Osteoblast (primary cell): ENCODE results near the gene HOXD12. TPM values are rescaled to one million over a fixed set of nuclear protein-coding genes. Genes with fewer than 3 reads are reported as not detected.

Source experiments
- DNase-seq: peaks from one replicate; pipeline ENCODE4 v3.0.0; 2011; ENCODE audit warnings: low spot score, mixed read lengths; ENCODE audit not compliant: insufficient read length; ENCODE audit errors: missing footprints
- H2AFZ ChIP-seq: 2 replicates; pipeline ENCODE4 v1.6.0; 2011; ENCODE audit warnings: mild to moderate bottlenecking, low read length
- H3K27ac ChIP-seq: 2 replicates; pipeline ENCODE4 v1.5.1; 2011; ENCODE audit warnings: mild to moderate bottlenecking, low read depth, low read length, moderate library complexity
- H3K27me3 ChIP-seq: 2 replicates; pipeline ENCODE4 v1.6.0; 2012; ENCODE audit warnings: mild to moderate bottlenecking, control low read depth, inconsistent platforms, low read length, moderate library complexity; ENCODE audit not compliant: insufficient read depth
- H3K36me3 ChIP-seq: 2 replicates; pipeline ENCODE4 v1.5.1; 2011; ENCODE audit warnings: mild to moderate bottlenecking, low read length, control low read depth, moderate library complexity; ENCODE audit not compliant: insufficient read depth
- H3K4me1 ChIP-seq: 2 replicates; pipeline ENCODE4 v1.5.1; 2011; ENCODE audit warnings: mild to moderate bottlenecking, low read length, control low read depth, moderate library complexity; ENCODE audit not compliant: insufficient read depth
- H3K4me2 ChIP-seq: 2 replicates; pipeline ENCODE4 v1.6.0; 2011; ENCODE audit warnings: mild to moderate bottlenecking, low read length; ENCODE audit not compliant: insufficient read depth
- H3K4me3 ChIP-seq: fragments of 200-600 bp; sonication (generic); 3 replicates; pipeline ENCODE4 v1.5.1; 2012; ENCODE audit warnings: mild to moderate bottlenecking, low read length, inconsistent platforms; ENCODE audit not compliant: insufficient read depth
- H3K79me2 ChIP-seq: 2 replicates; pipeline ENCODE4 v1.6.0; 2012; ENCODE audit warnings: mild to moderate bottlenecking, low read length, control low read depth, inconsistent platforms; ENCODE audit not compliant: insufficient read depth
- H3K9me3 ChIP-seq: 2 replicates; pipeline ENCODE4 v1.5.1; 2011; ENCODE audit warnings: low read depth, low read length, control low read depth
- H4K20me1 ChIP-seq: 2 replicates; pipeline ENCODE4 v1.6.0; 2012; ENCODE audit warnings: mild to moderate bottlenecking, low read length, control low read depth; ENCODE audit not compliant: insufficient read depth
- CTCF ChIP-seq: IDR thresholded peaks from 2 replicates; pipeline ENCODE4 v1.5.1; 2011; ENCODE audit warnings: mild to moderate bottlenecking, low read depth, low read length, moderate library complexity; ENCODE audit errors: extremely low read depth
- total RNA-seq: library from RNA; depleted of rRNA; stranded (reverse); fragments of >200 nt; gene quantifications from 2 replicates; pipeline ENCODE4 v1.2.3, GENCODE V29; 2012

HOXD12 gene
- total RNA-seq, 1 donor, result not detected

GRCh38 chr2:176130957-176131847, 31.6 kb downstream of the HOXD12 start:
- H2AFZ ChIP-seq, result peak overlapping the region; percentile 86
- no peaks in the 10 kb centered on the region for H3K27me3 ChIP-seq
- H3K36me3 ChIP-seq, result peaks cover 5% of the 10 kb centered on the region
- peaks cover 30% of the 10 kb centered on the region for H3K4me1 ChIP-seq
- TF ChIP-seq CTCF, result no peak
- H4K20me1 ChIP-seq, result no peaks in the 10 kb centered on the region
- peaks cover 2% of the 10 kb centered on the region for H3K79me2 ChIP-seq
- H3K4me3 ChIP-seq, result peak overlapping the region; percentile 78
- DNase-seq, result peak; percentile 82
- peak overlapping the region; percentile 56 for H3K27ac ChIP-seq
- H3K4me2 ChIP-seq, result peak overlapping the region; percentile 94
- H3K9me3 ChIP-seq, result no peaks in the 10 kb centered on the region

GRCh38 chr2:176131848-176132158, 32.2 kb downstream of the HOXD12 start:
- Histone ChIP-seq H2AFZ (no peak overlapping the region), H3K79me2 (peaks cover 8% of the 10 kb centered on the region), H3K27ac (no peak overlapping the region), H3K9me3 (no peaks in the 10 kb centered on the region), H3K4me3 (no peak overlapping the region), H3K4me1 (peaks cover 30% of the 10 kb centered on the region), H3K27me3 (no peaks in the 10 kb centered on the region), H3K36me3 (peaks cover 5% of the 10 kb centered on the region), H3K4me2 (peak overlapping the region; percentile 94), H4K20me1 (no peaks in the 10 kb centered on the region)
- no peak for TF ChIP-seq CTCF
- DNase-seq, result no peak

GRCh38 chr2:176132205-176133171, 32.9 kb downstream of the HOXD12 start:
- Histone ChIP-seq H3K27me3 (no peaks in the 10 kb centered on the region), H3K27ac (no peak overlapping the region), H3K9me3 (no peaks in the 10 kb centered on the region), H3K4me2 (no peak overlapping the region), H3K4me1 (peaks cover 35% of the 10 kb centered on the region), H3K36me3 (peaks cover 5% of the 10 kb centered on the region), H3K79me2 (peaks cover 14% of the 10 kb centered on the region), H4K20me1 (no peaks in the 10 kb centered on the region), H2AFZ (no peak overlapping the region), H3K4me3 (no peak overlapping the region)
- TF ChIP-seq CTCF, result no peak
- no peak for DNase-seq

- peak; percentile 83 for DNase-seq
- no peak overlapping the region for H2AFZ ChIP-seq
- no peak overlapping the region for H3K4me3 ChIP-seq
- peaks cover 5% of the 10 kb centered on the region for H3K36me3 ChIP-seq
- no peaks in the 10 kb centered on the region for H4K20me1 ChIP-seq
- H3K9me3 ChIP-seq, result no peaks in the 10 kb centered on the region
- peaks cover 23% of the 10 kb centered on the region for H3K79me2 ChIP-seq
- no peak overlapping the region for H3K4me2 ChIP-seq
- H3K27ac ChIP-seq, result no peak overlapping the region
- peaks cover 29% of the 10 kb centered on the region for H3K4me1 ChIP-seq
- no peak for TF ChIP-seq CTCF
- no peaks in the 10 kb centered on the region for H3K27me3 ChIP-seq
Measured at GRCh38 chr2:176133389-176133788, 33.8 kb downstream of the HOXD12 start.
